ENCODE data around the gene SMG1.

The SMG1 gene

GRCh38 chr16:18841833-18842525 is 84.2 kb downstream of the SMG1 start:
- H3K36me3 ChIP-seq (ENCODE audit: control insufficient read depth in 1 of 2, insufficient read depth in 2 of 2, low read length in 2 of 2): peaks cover 67 to 75% of the 10 kb centered on the region in 2 donors
- H3K9me3 ChIP-seq (ENCODE audit: control insufficient read depth in 1 of 2, low read length in 2 of 2): no peaks in the 10 kb centered on the region
- H3K4me3 ChIP-seq (ENCODE audit: low read depth in 1 of 2, low read length in 2 of 2): no peak overlapping the region
- no peaks in the 10 kb centered on the region for H3K27me3 ChIP-seq (ENCODE audit: low read depth, low read length)
- no peaks in the 10 kb centered on the region for H3K4me1 ChIP-seq (ENCODE audit: control insufficient read depth in 1 of 2, insufficient read depth in 2 of 2, low read length in 2 of 2)
- H3K27ac ChIP-seq (ENCODE audit: low read length): no peak overlapping the region

- H3K9me3 ChIP-seq (ENCODE audit: control insufficient read depth in 1 of 2, low read length in 2 of 2): no peaks in the 10 kb centered on the region
- H3K4me3 ChIP-seq (ENCODE audit: low read depth in 1 of 2, low read length in 2 of 2): no peak overlapping the region
- H3K27ac ChIP-seq (ENCODE audit: low read length): no peak overlapping the region
- no peaks in the 10 kb centered on the region for H3K4me1 ChIP-seq (ENCODE audit: control insufficient read depth in 1 of 2, insufficient read depth in 2 of 2, low read length in 2 of 2)
- peaks cover 73 to 78% of the 10 kb centered on the region in 2 donors for H3K36me3 ChIP-seq (ENCODE audit: control insufficient read depth in 1 of 2, insufficient read depth in 2 of 2, low read length in 2 of 2)
- no peaks in the 10 kb centered on the region for H3K27me3 ChIP-seq (ENCODE audit: low read depth, low read length)
Measured at GRCh38 chr16:18839555-18839954, 86.7 kb downstream of the SMG1 start.

- Histone ChIP-seq H3K27ac (ENCODE audit: low read length) (no peak overlapping the region), H3K4me1 (ENCODE audit: control insufficient read depth in 1 of 2, insufficient read depth in 2 of 2, low read length in 2 of 2) (no peaks in the 10 kb centered on the region), H3K4me3 (ENCODE audit: low read depth in 1 of 2, low read length in 2 of 2) (no peak overlapping the region), H3K27me3 (ENCODE audit: low read depth, low read length) (no peaks in the 10 kb centered on the region), H3K36me3 (ENCODE audit: control insufficient read depth in 1 of 2, insufficient read depth in 2 of 2, low read length in 2 of 2) (peaks cover 77 to 90% of the 10 kb centered on the region in 2 donors), H3K9me3 (ENCODE audit: control insufficient read depth in 1 of 2, low read length in 2 of 2) (no peaks in the 10 kb centered on the region)
Measured at GRCh38 chr16:18836702-18837101, 89.5 kb downstream of the SMG1 start.

GRCh38 chr16:18834864-18835263 is 91.3 kb downstream of the SMG1 start:
- H3K9me3 ChIP-seq (ENCODE audit: control insufficient read depth in 1 of 2, low read length in 2 of 2): no peaks in the 10 kb centered on the region
- peaks cover 83 to 89% of the 10 kb centered on the region in 2 donors for H3K36me3 ChIP-seq (ENCODE audit: control insufficient read depth in 1 of 2, insufficient read depth in 2 of 2, low read length in 2 of 2)
- H3K27me3 ChIP-seq (ENCODE audit: low read depth, low read length): no peaks in the 10 kb centered on the region
- H3K4me3 ChIP-seq (ENCODE audit: low read depth in 1 of 2, low read length in 2 of 2): no peak overlapping the region
- no peaks in the 10 kb centered on the region for H3K4me1 ChIP-seq (ENCODE audit: control insufficient read depth in 1 of 2, insufficient read depth in 2 of 2, low read length in 2 of 2)
- H3K27ac ChIP-seq (ENCODE audit: low read length): no peak overlapping the region

GRCh38 chr16:18833707-18834505 is 92.3 kb downstream of the SMG1 start:
- Histone ChIP-seq H3K4me3 (ENCODE audit: low read depth in 1 of 2, low read length in 2 of 2) (no peak overlapping the region), H3K9me3 (ENCODE audit: control insufficient read depth in 1 of 2, low read length in 2 of 2) (no peaks in the 10 kb centered on the region), H3K27ac (ENCODE audit: low read length) (no peak overlapping the region), H3K36me3 (ENCODE audit: control insufficient read depth in 1 of 2, insufficient read depth in 2 of 2, low read length in 2 of 2) (peaks cover 84 to 92% of the 10 kb centered on the region in 2 donors), H3K4me1 (ENCODE audit: control insufficient read depth in 1 of 2, insufficient read depth in 2 of 2, low read length in 2 of 2) (no peaks in the 10 kb centered on the region), H3K27me3 (ENCODE audit: low read depth, low read length) (no peaks in the 10 kb centered on the region)

- Histone ChIP-seq H3K4me3 (ENCODE audit: low read depth in 1 of 2, low read length in 2 of 2) (no peak overlapping the region), H3K9me3 (ENCODE audit: control insufficient read depth in 1 of 2, low read length in 2 of 2) (no peaks in the 10 kb centered on the region), H3K36me3 (ENCODE audit: control insufficient read depth in 1 of 2, insufficient read depth in 2 of 2, low read length in 2 of 2) (peaks cover 82 to 92% of the 10 kb centered on the region in 2 donors), H3K27me3 (ENCODE audit: low read depth, low read length) (no peaks in the 10 kb centered on the region), H3K4me1 (ENCODE audit: control insufficient read depth in 1 of 2, insufficient read depth in 2 of 2, low read length in 2 of 2) (no peaks in the 10 kb centered on the region), H3K27ac (ENCODE audit: low read length) (no peak overlapping the region)
Measured at GRCh38 chr16:18832613-18833012, 93.6 kb downstream of the SMG1 start.

- Histone ChIP-seq H3K27me3 (ENCODE audit: low read depth, low read length) (no peaks in the 10 kb centered on the region), H3K27ac (ENCODE audit: low read length) (no peak overlapping the region), H3K9me3 (ENCODE audit: control insufficient read depth in 1 of 2, low read length in 2 of 2) (no peaks in the 10 kb centered on the region), H3K4me1 (ENCODE audit: control insufficient read depth in 1 of 2, insufficient read depth in 2 of 2, low read length in 2 of 2) (no peaks in the 10 kb centered on the region), H3K36me3 (ENCODE audit: control insufficient read depth in 1 of 2, insufficient read depth in 2 of 2, low read length in 2 of 2) (peaks cover 76 to 86% of the 10 kb centered on the region in 2 donors), H3K4me3 (ENCODE audit: low read depth in 1 of 2, low read length in 2 of 2) (no peak overlapping the region)
Measured at GRCh38 chr16:18832006-18832405, 94.2 kb downstream of the SMG1 start.

- H3K4me1 ChIP-seq (ENCODE audit: control insufficient read depth in 1 of 2, insufficient read depth in 2 of 2, low read length in 2 of 2): no peaks in the 10 kb centered on the region
- H3K9me3 ChIP-seq (ENCODE audit: control insufficient read depth in 1 of 2, low read length in 2 of 2): no peaks in the 10 kb centered on the region
- peaks cover 50 to 59% of the 10 kb centered on the region in 2 donors for H3K36me3 ChIP-seq (ENCODE audit: control insufficient read depth in 1 of 2, insufficient read depth in 2 of 2, low read length in 2 of 2)
- H3K27ac ChIP-seq (ENCODE audit: low read length): no peak overlapping the region
- no peaks in the 10 kb centered on the region for H3K27me3 ChIP-seq (ENCODE audit: low read depth, low read length)
- no peak overlapping the region for H3K4me3 ChIP-seq (ENCODE audit: low read depth in 1 of 2, low read length in 2 of 2)
Measured at GRCh38 chr16:18829251-18829650, 97.0 kb downstream of the SMG1 start.

GRCh38 chr16:18827890-18828289 is 98.3 kb downstream of the SMG1 start:
- H3K4me1 ChIP-seq (ENCODE audit: control insufficient read depth in 1 of 2, insufficient read depth in 2 of 2, low read length in 2 of 2): no peaks in the 10 kb centered on the region
- H3K9me3 ChIP-seq (ENCODE audit: control insufficient read depth in 1 of 2, low read length in 2 of 2): no peaks in the 10 kb centered on the region
- peaks cover 41 to 48% of the 10 kb centered on the region in 2 donors for H3K36me3 ChIP-seq (ENCODE audit: control insufficient read depth in 1 of 2, insufficient read depth in 2 of 2, low read length in 2 of 2)
- no peaks in the 10 kb centered on the region for H3K27me3 ChIP-seq (ENCODE audit: low read depth, low read length)
- no peak overlapping the region for H3K4me3 ChIP-seq (ENCODE audit: low read depth in 1 of 2, low read length in 2 of 2)
- H3K27ac ChIP-seq (ENCODE audit: low read length): no peak overlapping the region

GRCh38 chr16:18816286-18816685 is 109.9 kb downstream of the SMG1 start:
- no peak overlapping the region for H3K27ac ChIP-seq (ENCODE audit: low read length)
- H3K4me3 ChIP-seq (ENCODE audit: low read depth in 1 of 2, low read length in 2 of 2): no peak overlapping the region
- H3K9me3 ChIP-seq (ENCODE audit: control insufficient read depth in 1 of 2, low read length in 2 of 2): no peaks in the 10 kb centered on the region
- no peaks in the 10 kb centered on the region for H3K4me1 ChIP-seq (ENCODE audit: control insufficient read depth in 1 of 2, insufficient read depth in 2 of 2, low read length in 2 of 2)
- H3K36me3 ChIP-seq (ENCODE audit: control insufficient read depth in 1 of 2, insufficient read depth in 2 of 2, low read length in 2 of 2): peaks cover 51 to 55% of the 10 kb centered on the region in 2 donors
- H3K27me3 ChIP-seq (ENCODE audit: low read depth, low read length): no peaks in the 10 kb centered on the region

- Histone ChIP-seq H3K4me1 (ENCODE audit: control insufficient read depth in 1 of 2, insufficient read depth in 2 of 2, low read length in 2 of 2) (no peaks in the 10 kb centered on the region), H3K27ac (ENCODE audit: low read length) (no peak overlapping the region), H3K36me3 (ENCODE audit: control insufficient read depth in 1 of 2, insufficient read depth in 2 of 2, low read length in 2 of 2) (peaks cover 59 to 68% of the 10 kb centered on the region in 2 donors), H3K4me3 (ENCODE audit: low read depth in 1 of 2, low read length in 2 of 2) (no peak overlapping the region), H3K27me3 (ENCODE audit: low read depth, low read length) (no peaks in the 10 kb centered on the region), H3K9me3 (ENCODE audit: control insufficient read depth in 1 of 2, low read length in 2 of 2) (no peaks in the 10 kb centered on the region)
Measured at GRCh38 chr16:18811925-18812324, 114.3 kb downstream of the SMG1 start.

Measured in muscle layer of duodenum (tissue), 2 donors.